Hair follicle dermal papilla cell (primary cell): ENCODE data around the gene DDA1. TPM values are rescaled to one million over a fixed set of nuclear protein-coding genes. Genes with fewer than 3 reads are reported as not detected.

ENCODE experiments used
- total RNA-seq: library from RNA; depleted of rRNA; stranded (reverse); fragments of >200 nt; gene quantifications from 2 replicates; pipeline ENCODE4 v1.2.3, GENCODE V29; 2012

Gene DDA1
- total RNA-seq, result 10.9 and 21.6 TPM in 2 replicates

GRCh38 chr19:17309198-17309964 lies at the start of gene DDA1:
Gene DDA1 (plus strand): TSS chr19:17309563. CDS start chr19:17309655, 92 bp downstream.

DNA sequence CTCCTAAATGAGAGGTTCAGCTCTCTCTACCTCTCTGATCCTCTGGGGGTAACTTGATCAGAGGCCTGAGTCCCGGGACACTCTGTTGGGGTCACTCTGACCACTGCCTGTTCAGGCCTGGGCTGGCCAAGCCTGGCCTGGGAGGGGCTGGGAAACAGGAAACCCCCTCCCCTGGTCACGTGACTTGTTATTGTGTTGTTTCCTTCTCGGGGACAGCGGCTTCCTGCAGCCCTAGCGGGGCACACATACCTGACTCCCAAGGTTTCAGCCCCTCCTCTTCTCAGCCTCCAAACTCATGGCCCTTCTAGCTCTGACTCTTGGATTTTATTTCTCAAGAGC lies 44.8 kb upstream of the DDA1 start, which contains the start of gene USHBP1:
Gene USHBP1, minus strand, starts transcription at position 105 of the 339 bp plus-strand sequence. CDS start 446 bp downstream, outside the sequence.

GRCh38 chr19:17266975-17267788 lies 42.2 kb upstream of the DDA1 start, which contains the start of gene BABAM1:
Gene BABAM1 (plus strand): TSS chr19:17267443. CDS start chr19:17268807, 1,364 bp downstream.

DNA sequence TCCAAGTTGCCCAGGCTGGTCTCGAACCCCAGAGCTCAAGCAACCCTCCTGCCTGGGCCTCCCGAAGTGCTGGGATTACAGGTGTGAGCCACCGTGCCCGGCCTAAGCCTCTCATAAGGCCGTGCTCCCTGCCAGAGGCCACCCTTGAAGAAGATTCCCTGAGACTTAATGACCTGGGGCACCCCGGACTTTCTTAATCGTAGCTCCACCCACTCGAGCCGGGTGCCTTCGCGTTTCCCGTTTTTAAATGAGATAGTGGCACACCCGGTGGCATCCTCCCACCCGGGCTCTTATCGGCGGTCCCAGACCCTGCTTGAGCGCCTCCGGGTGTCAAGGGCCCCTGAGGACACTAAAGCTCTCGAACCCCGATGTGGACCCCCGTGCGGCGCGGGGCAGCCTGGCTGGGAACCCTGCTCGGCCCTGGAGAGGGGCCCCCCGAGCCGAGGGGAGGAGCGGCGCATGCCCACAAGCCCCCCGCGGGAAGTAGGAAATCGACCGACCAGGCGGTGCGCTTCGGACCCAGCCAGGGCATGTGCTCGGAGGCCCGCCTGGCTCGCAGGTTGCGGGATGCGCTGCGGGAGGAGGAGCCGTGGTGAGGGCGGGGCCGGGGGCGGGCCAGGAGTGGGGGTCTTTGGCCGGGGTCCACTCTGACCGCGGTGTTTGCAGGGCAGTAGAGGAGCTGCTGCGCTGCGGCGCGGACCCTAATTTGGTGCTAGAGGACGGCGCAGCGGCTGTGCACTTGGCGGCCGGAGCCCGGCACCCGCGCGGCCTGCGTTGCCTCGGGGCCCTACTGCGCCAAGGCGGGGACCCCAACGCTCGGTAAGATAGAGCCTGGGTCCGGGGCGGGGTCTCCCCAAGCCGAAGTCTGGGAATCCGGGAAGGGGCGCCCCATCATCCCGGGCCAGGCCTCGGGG lies 27.7 kb upstream of the DDA1 start, which contains the start of gene ANKLE1:
Gene ANKLE1, plus strand, starts transcription at position 511 of the 914 bp plus-strand sequence. Its CDS starts 20 bp downstream, at position 531.

GRCh38 chr19:17303167-17303939 lies 6.0 kb upstream of the DDA1 start, which contains the start of gene ABHD8:
Gene ABHD8 (minus strand): TSS chr19:17303425. CDS start chr19:17301616, 1,809 bp downstream.

DNA sequence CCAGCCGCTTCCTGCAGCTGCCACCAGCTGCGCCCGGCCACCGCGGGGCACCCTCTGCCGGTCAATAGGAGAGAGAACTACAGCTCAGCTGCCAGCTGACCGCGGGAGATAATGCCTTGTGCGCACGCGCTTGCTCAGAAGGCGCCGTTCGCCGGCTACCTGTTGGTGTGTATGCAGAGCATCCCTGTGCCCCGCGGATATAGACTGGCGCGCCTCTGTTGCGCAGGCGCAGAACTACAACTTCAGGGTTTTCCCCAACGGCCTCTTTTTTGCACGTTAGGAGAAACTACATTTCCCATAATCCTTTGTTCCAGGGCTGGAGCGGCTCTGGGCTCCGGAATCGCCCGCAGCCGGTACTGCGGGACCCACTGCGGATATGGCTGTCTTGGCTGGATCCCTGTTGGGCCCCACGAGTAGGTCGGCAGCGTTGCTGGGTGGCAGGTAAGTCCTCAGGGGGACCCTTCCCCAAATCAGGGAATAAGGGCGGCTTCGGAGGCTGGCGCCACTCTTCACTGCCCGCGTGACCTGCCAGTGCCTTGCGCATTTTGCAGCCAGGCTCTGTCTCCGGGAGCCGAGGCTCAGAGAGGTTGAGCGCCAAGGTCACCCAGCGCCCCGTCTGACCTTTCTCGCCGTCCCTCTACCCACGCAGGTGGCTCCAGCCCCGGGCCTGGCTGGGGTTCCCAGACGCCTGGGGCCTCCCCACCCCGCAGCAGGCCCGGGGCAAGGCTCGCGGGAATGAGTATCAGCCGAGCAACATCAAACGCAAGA lies 3.7 kb upstream of the DDA1 start, which contains the start of gene MRPL34:
Gene MRPL34, plus strand, starts transcription at position 356 of the 768 bp plus-strand sequence. Its CDS starts 21 bp downstream, at position 377.

GRCh38 chr19:17334414-17335409 lies 25.3 kb downstream of the DDA1 start, which contains the start of gene ANO8:
Gene ANO8 (minus strand): TSS chr19:17334855. CDS start chr19:17334670, 185 bp downstream.

GRCh38 chr19:17336872-17337674 lies 27.7 kb downstream of the DDA1 start, which contains the start of gene GTPBP3:
Gene GTPBP3 (plus strand): TSS chr19:17337553. CDS start chr19:17337612, 59 bp downstream.

Other genes with a start within 250 kb of the DDA1 start
- gene HAUS8, start 234.1 kb upstream of the DDA1 start, total RNA-seq, result 1.3 and 1.6 TPM in 2 replicates
- 86.1 and 106 TPM in 2 replicates for gene MYO9B, start 233.8 kb upstream of the DDA1 start, total RNA-seq
- gene USE1, start 94.2 kb upstream of the DDA1 start, total RNA-seq, result 18.2 and 20.9 TPM in 2 replicates
- gene OCEL1, start 83.3 kb upstream of the DDA1 start, total RNA-seq, result 2.9 and 4.9 TPM in 2 replicates
- gene NR2F6, start 63.6 kb upstream of the DDA1 start, total RNA-seq, result 42.7 and 48.3 TPM in 2 replicates
- not detected in 2 replicates for gene USHBP1, start 44.8 kb upstream of the DDA1 start, total RNA-seq
- 58.9 and 79.5 TPM in 2 replicates for gene BABAM1, start 42.1 kb upstream of the DDA1 start, total RNA-seq
- 0.65 TPM in 1 of 2 replicates, not detected in the other for gene ANKLE1, start 27.7 kb upstream of the DDA1 start, total RNA-seq
- gene ABHD8, start 6.1 kb upstream of the DDA1 start, total RNA-seq, result 16.7 and 18.2 TPM in 2 replicates
- gene MRPL34, start 3.7 kb upstream of the DDA1 start, total RNA-seq, result 34.6 and 38.3 TPM in 2 replicates
- 9.2 and 10.1 TPM in 2 replicates for gene ANO8, start 25.3 kb downstream of the DDA1 start, total RNA-seq
- 13.6 and 14.9 TPM in 2 replicates for gene GTPBP3, start 28.0 kb downstream of the DDA1 start, total RNA-seq
- gene PLVAP, start 67.8 kb downstream of the DDA1 start, total RNA-seq, result under 0.01 TPM in 1 of 2 replicates, not detected in the other
- gene CCDC194, start 84.6 kb downstream of the DDA1 start, total RNA-seq, result 0.49 TPM in 1 of 2 replicates, not detected in the other
- gene BST2, start 96.1 kb downstream of the DDA1 start, total RNA-seq, result 15.1 and 31.6 TPM in 2 replicates
- gene MVB12A, start 110.5 kb downstream of the DDA1 start, total RNA-seq, result 57.9 and 68.2 TPM in 2 replicates
- 0.12 TPM in 1 of 2 replicates, not detected in the other for gene TMEM221, start 139.1 kb downstream of the DDA1 start, total RNA-seq
- not detected in 2 replicates for gene NXNL1, start 151.4 kb downstream of the DDA1 start, total RNA-seq
- 71.6 and 87.1 TPM in 2 replicates for gene SLC27A1, start 161.0 kb downstream of the DDA1 start, total RNA-seq
- 72.2 and 74.3 TPM in 2 replicates for gene PGLS, start 202.1 kb downstream of the DDA1 start, total RNA-seq
- 91.4 and 113 TPM in 2 replicates for gene COLGALT1, start 246.1 kb downstream of the DDA1 start, total RNA-seq